IMR-90 (cell line): ENCODE data around the gene MIB1. TPM values are rescaled to one million over a fixed set of nuclear protein-coding genes. Genes with fewer than 3 reads are reported as not detected.

Source experiments
- ATAC-seq: fragments of 200-7000 bp; cut with Tn5 transposase; 2 replicates; pipeline ENCODE4 v1.9.1; 2020; ENCODE audit warnings: low read depth, mild to moderate bottlenecking, moderate library complexity
- BruUV-seq: library from RNA; stranded (reverse); fragments of 400-500 nt; replicated peaks from 2 replicates; lab custom pipeline; 2021; lab: Mats Ljungman, UMichigan
- CTCF ChIA-PET: fragments of 300-600 bp; formaldehyde crosslinking; extraction: SDS; loops from one replicate; lab custom pipeline; 2021; ENCODE audit warnings: antibody characterized with exemption; lab: Yijun Ruan, JAX
- POLR2A ChIA-PET: fragments of 300-600 bp; sonication (Branson Sonifier 250); formaldehyde crosslinking; loops from one replicate; lab custom pipeline; 2022; ENCODE audit warnings: antibody characterized with exemption; ENCODE audit not compliant: unreplicated experiment; lab: Charles Lee
- DNase-seq: peaks from one replicate; pipeline ENCODE4 v3.0.0; 2013
- H2AFZ ChIP-seq: replicated peaks from 2 replicates; pipeline ENCODE3; 2013; ENCODE audit warnings: low read length, mild to moderate bottlenecking; ENCODE audit not compliant: poor library complexity
- H2AK5ac ChIP-seq: 2 replicates; pipeline ENCODE4 v1.6.1; 2013; ENCODE audit warnings: low read depth, low read length, inconsistent platforms
- H2AK9ac ChIP-seq: replicated peaks from 2 replicates; pipeline ENCODE3; 2013; ENCODE audit warnings: mild to moderate bottlenecking, low read depth, low read length, moderate library complexity; ENCODE audit not compliant: poor library complexity
- H2BK120ac ChIP-seq: 2 replicates; pipeline ENCODE4 v1.6.1; 2013; ENCODE audit warnings: low read depth, low read length, inconsistent platforms
- H2BK15ac ChIP-seq: 3 replicates; pipeline ENCODE4 v1.6.1; 2013; ENCODE audit warnings: low read depth, low read length, inconsistent platforms
- H2BK20ac ChIP-seq: 2 replicates; pipeline ENCODE4 v1.6.1; 2013; ENCODE audit warnings: low read depth, mild to moderate bottlenecking, inconsistent platforms, low read length, moderate library complexity
- H2BK5ac ChIP-seq: 2 replicates; pipeline ENCODE4 v1.6.1; 2013; ENCODE audit warnings: mild to moderate bottlenecking, low read depth, low read length, inconsistent platforms; ENCODE audit not compliant: poor library complexity, severe bottlenecking
- H3K14ac ChIP-seq: replicated peaks from 2 replicates; pipeline ENCODE4 v1.6.1; 2013; ENCODE audit warnings: low read depth, low read length, inconsistent platforms
- H3K18ac ChIP-seq: 2 replicates; pipeline ENCODE4 v1.6.1; 2013; ENCODE audit warnings: low read depth, low read length, control low read depth
- H3K23ac ChIP-seq: 2 replicates; pipeline ENCODE4 v1.6.1; 2013; ENCODE audit warnings: low read depth, low read length, inconsistent platforms
- H3K27ac ChIP-seq: 2 replicates; pipeline ENCODE4 v1.5.1; 2013; ENCODE audit warnings: mild to moderate bottlenecking, control low read depth, low read length; ENCODE audit not compliant: insufficient read depth
- H3K27me3 ChIP-seq: 2 replicates; pipeline ENCODE4 v1.6.1; 2013; ENCODE audit warnings: low read length; ENCODE audit not compliant: control insufficient read depth, insufficient read depth
- H3K36me3 ChIP-seq: 2 replicates; pipeline ENCODE4 v1.6.1; 2013; ENCODE audit warnings: low read length, mixed read lengths; ENCODE audit not compliant: control insufficient read depth, insufficient read depth
- H3K4ac ChIP-seq: 2 replicates; pipeline ENCODE4 v1.6.1; 2013; ENCODE audit warnings: low read depth, low read length, inconsistent platforms
- H3K4me1 ChIP-seq: 2 replicates; pipeline ENCODE4 v1.6.1; 2013; ENCODE audit warnings: low read length, mixed read lengths; ENCODE audit not compliant: control insufficient read depth, insufficient read depth
- H3K4me2 ChIP-seq: 2 replicates; pipeline ENCODE4 v1.6.1; 2013; ENCODE audit warnings: low read depth, mild to moderate bottlenecking, control low read depth, low read length, moderate library complexity
- H3K4me3 ChIP-seq: 2 replicates; pipeline ENCODE4 v1.5.1; 2013; ENCODE audit warnings: low read depth, mild to moderate bottlenecking, control low read depth, low read length, moderate library complexity; ENCODE audit not compliant: insufficient read depth
- H3K56ac ChIP-seq: 2 replicates; pipeline ENCODE4 v1.6.1; 2013; ENCODE audit warnings: low read length, inconsistent platforms; ENCODE audit not compliant: insufficient read depth; ENCODE audit errors: extremely low read depth
- H3K79me1 ChIP-seq, 2 experiments: 2 replicates each; pipeline ENCODE4 v1.6.1; 2013; ENCODE audit warnings: low read length in 2 of 2, inconsistent platforms in 1 of 2, low read depth in 1 of 2
- H3K9ac ChIP-seq: 2 replicates; pipeline ENCODE4 v1.6.1; 2013; ENCODE audit warnings: low read depth, low read length, control low read depth
- H3K9me1 ChIP-seq: 2 replicates; pipeline ENCODE4 v1.6.1; 2013; ENCODE audit warnings: low read length, inconsistent platforms; ENCODE audit not compliant: insufficient read depth
- H3K9me3 ChIP-seq: 2 replicates; pipeline ENCODE4 v1.6.1; 2013; ENCODE audit warnings: low read length; ENCODE audit not compliant: control insufficient read depth, insufficient read depth
- H4K20me1 ChIP-seq: 2 replicates; pipeline ENCODE4 v1.6.1; 2013; ENCODE audit warnings: low read length, inconsistent platforms; ENCODE audit not compliant: insufficient read depth
- H4K5ac ChIP-seq: 2 replicates; pipeline ENCODE4 v1.6.1; 2013; ENCODE audit warnings: mild to moderate bottlenecking, low read depth, low read length, control low read depth
- H4K8ac ChIP-seq, 2 experiments: 2 replicates each; pipeline ENCODE4 v1.6.1; 2013; ENCODE audit warnings: low read depth in 2 of 2, low read length in 2 of 2, control low read depth in 1 of 2, inconsistent platforms in 1 of 2
- H4K91ac ChIP-seq: 2 replicates; pipeline ENCODE4 v1.6.1; 2013; ENCODE audit warnings: low read depth, low read length, inconsistent platforms; ENCODE audit not compliant: insufficient read depth
- BHLHE40 ChIP-seq: fragments of 150-350 bp; IDR thresholded peaks from 2 replicates; pipeline ENCODE4 v1.6.1; 2016; ENCODE audit warnings: mild to moderate bottlenecking, low read depth, low read length
- CEBPB ChIP-seq: IDR thresholded peaks from 2 replicates; pipeline ENCODE4 v1.6.1; 2012; ENCODE audit warnings: low read depth, low read length, improper control_type of control experiment
- CHD1 ChIP-seq: IDR thresholded peaks from 2 replicates; pipeline ENCODE4 v1.6.1; 2012; ENCODE audit warnings: low read depth, low read length, improper control_type of control experiment
- ELK1 ChIP-seq: fragments of 150-350 bp; IDR thresholded peaks from 2 replicates; pipeline ENCODE4 v1.6.1; 2016; ENCODE audit warnings: low read depth, mild to moderate bottlenecking, low read length, moderate library complexity, borderline replicate concordance
- FOS ChIP-seq: fragments of 150-350 bp; IDR thresholded peaks from 2 replicates; pipeline ENCODE4 v1.6.1; 2016; ENCODE audit warnings: low read depth, low read length
- MAFK ChIP-seq: IDR thresholded peaks from 2 replicates; pipeline ENCODE4 v1.6.1; 2012; ENCODE audit warnings: low read depth, low read length, improper control_type of control experiment
- MAZ ChIP-seq: IDR thresholded peaks from 2 replicates; pipeline ENCODE4 v1.6.1; 2012; ENCODE audit warnings: low read depth, mild to moderate bottlenecking, low read length, improper control_type of control experiment, moderate library complexity, borderline replicate concordance
- MXI1 ChIP-seq: IDR thresholded peaks from 2 replicates; pipeline ENCODE4 v1.6.1; 2012; ENCODE audit warnings: low read depth, mild to moderate bottlenecking, low read length, moderate library complexity, borderline replicate concordance
- NFE2L2 ChIP-seq: fragments of 150-350 bp; IDR thresholded peaks from 2 replicates; pipeline ENCODE4 v1.6.1; 2016; ENCODE audit warnings: low read depth, mild to moderate bottlenecking, low read length
- POLR2A ChIP-seq: IDR thresholded peaks from 2 replicates; pipeline ENCODE4 v1.6.1; 2012; ENCODE audit warnings: mild to moderate bottlenecking, low read depth, low read length
- RAD21 ChIP-seq: IDR thresholded peaks from 2 replicates; pipeline ENCODE4 v1.6.1; 2012; ENCODE audit warnings: low read length, improper control_type of control experiment
- RCOR1 ChIP-seq: IDR thresholded peaks from 2 replicates; pipeline ENCODE4 v1.6.1; 2012; ENCODE audit warnings: mild to moderate bottlenecking, low read length, improper control_type of control experiment; ENCODE audit not compliant: insufficient replicate concordance
- RFX5 ChIP-seq: IDR thresholded peaks from 2 replicates; pipeline ENCODE4 v1.8.0; 2012; ENCODE audit warnings: low read depth, mild to moderate bottlenecking, low read length, moderate library complexity
- SMC3 ChIP-seq: fragments of 150-350 bp; IDR thresholded peaks from 2 replicates; pipeline ENCODE4 v1.6.1; 2016; ENCODE audit warnings: low read depth, mild to moderate bottlenecking, antibody characterized with exemption, low read length, moderate library complexity
- WGBS, 2 experiments: methylation state at CpG; one replicate each; pipeline versions ENCODE4 v1.1.5 to v1.1.7; 2013; ENCODE audit warnings: missing lambda C conversion rate in 2 of 2; ENCODE audit not compliant: insufficient read length in 1 of 2; ENCODE audit errors: extremely low coverage in 2 of 2; 5-methylcytosine and 5-hydroxymethylcytosine counted together
- dilution Hi-C: fragments of 300-500 bp; cut with HindIII; formaldehyde crosslinking; loops from one replicate; pipeline ENCODE4 v1.14.3; 2018; ENCODE audit warnings: low sequenced_read_pairs; ENCODE audit not compliant: unreplicated experiment
- in situ Hi-C: fragments of 300-500 bp; cut with MboI; formaldehyde crosslinking; loops from 3 replicates; pipeline ENCODE4 v1.14.3; 2019; ENCODE audit warnings: low sequenced_read_pairs, inconsistent platforms, mixed read lengths
- intact Hi-C: fragments of 100-400 bp; cut with micrococcal nuclease; formaldehyde crosslinking; loops from 2 replicates; pipeline ENCODE4 v1.10.0; 2022
- polyA plus RNA-seq, 3 experiments: library from polyadenylated mRNA; depleted of rRNA; stranded (reverse); fragments of >200 nt; gene quantifications; 2 replicates each; pipeline ENCODE4 v1.2.3, GENCODE V29; 2012; ENCODE audit warnings: low replicate concordance in 1 of 3
- total RNA-seq: library from RNA; depleted of rRNA; stranded (reverse); fragments of >200 nt; gene quantifications from 2 replicates; pipeline ENCODE4 v1.2.3, GENCODE V29; 2012
- TF ChIP-seq, protein P1 (sequence below): conservative IDR thresholded peaks from 2 replicates; pipeline ENCODE4 v1.5.1; 2012; ENCODE audit warnings: mild to moderate bottlenecking, low read depth, low read length, improper control_type of control experiment
- TF ChIP-seq, protein P2 (sequence below): fragments of 150-350 bp; IDR thresholded peaks from 2 replicates; pipeline ENCODE4 v1.6.1; 2017; ENCODE audit warnings: mild to moderate bottlenecking, antibody characterized with exemption, low read length, low read depth

Gene MIB1
- total and polyA plus RNA-seq, 2 of the 4 experiments (the other 2 are of a cell fraction) = 5.9 to 80.1 TPM

GRCh38 chr18:21855432-21855831, 114.8 kb downstream of the MIB1 start:
- no peak overlapping the region for H3K9ac ChIP-seq
- H2BK120ac ChIP-seq = no peak overlapping the region
- H3K23ac ChIP-seq = no peak overlapping the region
- H3K4me2 ChIP-seq = no peak overlapping the region
- DNase-seq (no peak), ATAC-seq (no peak)
- H2AK5ac ChIP-seq = no peak overlapping the region
- no CpG with 5 or more reads among the region's 3 CpGs for WGBS, 2 experiments
- H3K9me3 ChIP-seq = no peaks in the 10 kb centered on the region
- H3K56ac ChIP-seq = no peak overlapping the region
- no peaks in the 10 kb centered on the region for H3K27me3 ChIP-seq
- intact Hi-C loops (loop anchor here (10.0 kb wide), 1 partner anchor 111 kb away; the partner anchor contains the start of gene MIB1), dilution Hi-C loops (no loop called here), in situ Hi-C loops (no loop called here)
- H3K4me3 ChIP-seq = no peak overlapping the region
- ChIA-PET POLR2A (no interaction called here), CTCF (no interaction called here)
- no peaks in the 10 kb centered on the region for H4K20me1 ChIP-seq
- no peaks in the 10 kb centered on the region; the same call in 1 of the 2 replicates for H3K9me1 ChIP-seq
- no peak overlapping the region for H2BK20ac ChIP-seq
- H4K8ac ChIP-seq = no peak overlapping the region
- no peak overlapping the region for H3K18ac ChIP-seq
- no peak overlapping the region for H2BK15ac ChIP-seq
- no TSS peak for BruUV-seq
- no peak overlapping the region for H4K5ac ChIP-seq
- no peak overlapping the region for H3K4ac ChIP-seq
- TF ChIP-seq NFE2L2 = no peak
- no peak for TF ChIP-seq CHD1
- no peak for TF ChIP-seq MXI1
- no peak for TF ChIP-seq RCOR1
- no peak for TF ChIP-seq ELK1
- no peak for TF ChIP-seq RAD21
- TF ChIP-seq POLR2A = no peak
- TF ChIP-seq RFX5 = no peak
- no peak for TF ChIP-seq MAFK
- no peak for TF ChIP-seq MAZ
- TF ChIP-seq FOS = no peak
- no peak for TF ChIP-seq BHLHE40
- TF ChIP-seq, protein P1, sequence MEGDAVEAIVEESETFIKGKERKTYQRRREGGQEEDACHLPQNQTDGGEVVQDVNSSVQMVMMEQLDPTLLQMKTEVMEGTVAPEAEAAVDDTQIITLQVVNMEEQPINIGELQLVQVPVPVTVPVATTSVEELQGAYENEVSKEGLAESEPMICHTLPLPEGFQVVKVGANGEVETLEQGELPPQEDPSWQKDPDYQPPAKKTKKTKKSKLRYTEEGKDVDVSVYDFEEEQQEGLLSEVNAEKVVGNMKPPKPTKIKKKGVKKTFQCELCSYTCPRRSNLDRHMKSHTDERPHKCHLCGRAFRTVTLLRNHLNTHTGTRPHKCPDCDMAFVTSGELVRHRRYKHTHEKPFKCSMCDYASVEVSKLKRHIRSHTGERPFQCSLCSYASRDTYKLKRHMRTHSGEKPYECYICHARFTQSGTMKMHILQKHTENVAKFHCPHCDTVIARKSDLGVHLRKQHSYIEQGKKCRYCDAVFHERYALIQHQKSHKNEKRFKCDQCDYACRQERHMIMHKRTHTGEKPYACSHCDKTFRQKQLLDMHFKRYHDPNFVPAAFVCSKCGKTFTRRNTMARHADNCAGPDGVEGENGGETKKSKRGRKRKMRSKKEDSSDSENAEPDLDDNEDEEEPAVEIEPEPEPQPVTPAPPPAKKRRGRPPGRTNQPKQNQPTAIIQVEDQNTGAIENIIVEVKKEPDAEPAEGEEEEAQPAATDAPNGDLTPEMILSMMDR = no peak
- no peak for TF ChIP-seq CEBPB
- no peak for TF ChIP-seq SMC3
- TF ChIP-seq, protein P2, sequence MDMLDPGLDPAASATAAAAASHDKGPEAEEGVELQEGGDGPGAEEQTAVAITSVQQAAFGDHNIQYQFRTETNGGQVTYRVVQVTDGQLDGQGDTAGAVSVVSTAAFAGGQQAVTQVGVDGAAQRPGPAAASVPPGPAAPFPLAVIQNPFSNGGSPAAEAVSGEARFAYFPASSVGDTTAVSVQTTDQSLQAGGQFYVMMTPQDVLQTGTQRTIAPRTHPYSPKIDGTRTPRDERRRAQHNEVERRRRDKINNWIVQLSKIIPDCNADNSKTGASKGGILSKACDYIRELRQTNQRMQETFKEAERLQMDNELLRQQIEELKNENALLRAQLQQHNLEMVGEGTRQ = no peak
- no peak overlapping the region for H4K91ac ChIP-seq
- no peak overlapping the region for H3K27ac ChIP-seq
- H2BK5ac ChIP-seq = no peak overlapping the region
- no peak overlapping the region for H3K14ac ChIP-seq
- peaks cover 9% of the 10 kb centered on the region for H3K36me3 ChIP-seq
- no peak overlapping the region for H2AFZ ChIP-seq
- no peak overlapping the region for H2AK9ac ChIP-seq
- no peaks in the 10 kb centered on the region for H3K4me1 ChIP-seq
- peaks cover 2 to 8% of the 10 kb centered on the region in 2 experiments; a peak in 1 of 4 replicates for H3K79me1 ChIP-seq
